8988T (cell line): ENCODE measurements around the gene TMEM107.

Experiments used
- DNase-seq: peaks from one replicate; pipeline ENCODE4 v3.0.0; 2011

The TMEM107 gene

GRCh38 chr17:8148560-8148959 lies 27.6 kb downstream of the TMEM107 start:
- DNase-seq, result no peak

DNA sequence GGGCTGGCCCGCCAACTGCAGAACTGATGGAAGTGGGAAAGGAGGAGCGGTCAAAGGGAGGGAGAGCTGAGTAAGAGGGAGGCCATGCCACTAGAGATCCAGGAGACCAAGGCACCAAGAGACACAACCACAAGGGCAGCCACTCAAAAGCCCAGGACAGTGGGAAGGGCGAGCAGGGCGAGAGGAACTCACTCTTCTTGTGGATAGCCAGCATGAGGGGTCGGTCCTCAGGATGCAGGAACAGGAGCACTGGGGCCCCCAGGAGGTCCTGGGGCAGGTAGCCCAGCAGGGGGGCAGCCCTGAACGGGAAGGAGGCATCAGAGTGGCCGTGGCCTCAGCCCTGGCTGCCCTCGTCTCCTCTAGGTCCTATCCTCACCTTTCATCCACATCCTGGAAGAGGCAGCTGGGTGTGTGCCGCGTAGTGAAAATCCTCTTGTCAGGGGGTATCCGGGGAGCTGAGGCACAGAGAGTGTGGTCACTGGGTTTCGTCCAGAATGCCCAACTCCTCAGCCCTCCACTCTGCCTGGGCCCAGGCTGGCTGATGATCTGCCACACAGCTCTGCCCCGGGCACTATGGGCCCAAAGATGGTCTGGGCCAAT lies 28.3 kb downstream of the TMEM107 start:
- peak; percentile 6 for DNase-seq

GRCh38 chr17:8147141-8147804 lies 28.9 kb downstream of the TMEM107 start:
- no peak for DNase-seq

DNA sequence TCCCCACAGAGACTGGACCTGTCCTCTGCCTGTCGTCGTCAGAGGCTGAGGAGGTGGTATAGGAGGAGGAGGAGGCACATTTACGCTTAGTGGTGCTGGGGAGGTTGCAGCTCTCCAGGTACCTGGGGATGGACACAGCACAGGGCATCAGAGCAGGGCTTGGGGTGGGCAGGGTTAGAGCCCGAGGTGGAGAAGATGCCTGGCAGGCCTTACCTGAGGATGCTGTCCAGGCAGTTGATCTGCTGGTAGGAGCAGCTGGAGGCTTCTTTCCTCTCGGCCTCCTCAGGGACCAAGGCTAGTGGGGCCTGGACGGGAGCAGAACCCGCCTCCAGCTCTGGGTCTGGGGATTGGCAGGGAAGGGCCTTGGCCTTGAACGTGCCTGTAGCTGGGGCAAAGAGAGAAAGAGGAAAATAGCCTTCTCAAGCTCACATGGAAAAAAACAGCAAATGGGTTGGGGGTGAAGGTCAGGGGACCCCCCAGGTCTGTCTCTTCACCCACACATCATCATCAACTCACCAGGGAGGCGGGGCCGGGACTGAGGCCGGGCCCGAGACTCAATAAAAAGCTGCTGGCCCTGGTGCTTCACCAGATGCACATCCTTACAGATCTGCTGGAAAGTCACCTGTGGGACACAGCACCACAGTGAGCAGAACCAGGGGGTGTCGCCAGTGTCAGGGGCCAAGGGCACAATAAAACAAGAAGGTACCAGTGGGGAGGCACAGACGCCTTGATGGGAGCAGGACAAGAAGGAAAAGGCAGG lies 29.6 kb downstream of the TMEM107 start:
- peak; percentile 5 for DNase-seq

DNA sequence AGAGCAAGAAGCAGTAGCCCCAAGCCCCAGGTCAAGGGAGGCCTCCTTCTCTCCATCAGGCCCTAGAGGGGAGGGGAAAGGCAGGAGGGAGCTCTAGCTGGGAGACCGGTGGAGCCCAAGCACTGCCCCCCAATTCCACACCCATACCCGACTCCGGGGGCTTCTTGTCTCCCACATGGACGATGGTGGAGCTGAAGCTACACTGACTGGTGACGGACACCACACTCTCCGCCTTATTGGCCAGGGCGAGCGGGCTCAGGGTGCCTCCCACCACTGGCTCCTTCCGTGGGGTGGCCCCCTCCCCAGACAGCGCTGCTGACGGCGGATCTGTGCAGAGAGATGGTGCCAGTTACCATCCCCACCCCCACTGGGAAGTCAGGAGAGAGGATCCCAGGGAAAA lies 30.4 kb downstream of the TMEM107 start:
- DNase-seq, result no peak

DNA sequence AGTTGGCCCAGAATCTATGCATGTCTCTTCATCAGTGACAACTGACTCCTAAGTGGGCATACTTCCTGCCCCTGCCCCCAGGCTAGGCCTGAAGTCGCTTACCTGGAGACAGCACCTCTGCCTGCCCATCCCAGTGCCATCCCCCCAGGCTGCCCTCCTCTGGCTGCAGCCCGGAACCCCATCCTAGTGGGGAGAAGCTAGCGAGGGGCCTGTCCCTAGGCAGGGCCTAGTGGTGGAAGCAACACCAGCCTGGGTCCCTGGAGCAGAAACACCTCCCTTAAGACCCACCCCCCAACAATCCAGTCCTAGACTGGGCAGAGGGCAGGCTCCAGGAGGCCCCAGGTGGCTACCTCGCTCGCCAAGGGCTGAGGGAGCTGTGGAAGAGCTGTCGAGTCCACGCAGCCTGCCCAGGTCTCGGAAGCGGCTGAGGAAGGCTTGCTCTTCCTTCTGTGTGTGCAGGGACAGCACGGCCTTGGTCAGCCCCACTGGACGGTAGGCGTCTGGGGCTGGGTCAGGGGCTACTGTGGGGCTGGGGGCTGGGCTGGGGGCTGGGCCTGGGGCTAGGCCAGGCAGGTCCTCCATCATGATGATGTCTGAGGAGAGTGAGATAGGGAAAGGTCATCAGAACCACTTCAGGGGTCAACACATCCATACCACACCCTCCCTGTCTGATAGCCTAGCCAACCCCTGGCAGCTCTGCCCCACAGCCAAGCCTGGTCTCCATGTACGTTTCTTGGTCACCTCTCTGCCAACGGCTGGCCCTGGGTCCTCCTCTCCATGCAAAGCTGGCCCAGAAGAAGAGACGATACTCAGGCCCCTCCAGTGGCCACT lies 31.6 kb downstream of the TMEM107 start:
- no peak for DNase-seq

DNA sequence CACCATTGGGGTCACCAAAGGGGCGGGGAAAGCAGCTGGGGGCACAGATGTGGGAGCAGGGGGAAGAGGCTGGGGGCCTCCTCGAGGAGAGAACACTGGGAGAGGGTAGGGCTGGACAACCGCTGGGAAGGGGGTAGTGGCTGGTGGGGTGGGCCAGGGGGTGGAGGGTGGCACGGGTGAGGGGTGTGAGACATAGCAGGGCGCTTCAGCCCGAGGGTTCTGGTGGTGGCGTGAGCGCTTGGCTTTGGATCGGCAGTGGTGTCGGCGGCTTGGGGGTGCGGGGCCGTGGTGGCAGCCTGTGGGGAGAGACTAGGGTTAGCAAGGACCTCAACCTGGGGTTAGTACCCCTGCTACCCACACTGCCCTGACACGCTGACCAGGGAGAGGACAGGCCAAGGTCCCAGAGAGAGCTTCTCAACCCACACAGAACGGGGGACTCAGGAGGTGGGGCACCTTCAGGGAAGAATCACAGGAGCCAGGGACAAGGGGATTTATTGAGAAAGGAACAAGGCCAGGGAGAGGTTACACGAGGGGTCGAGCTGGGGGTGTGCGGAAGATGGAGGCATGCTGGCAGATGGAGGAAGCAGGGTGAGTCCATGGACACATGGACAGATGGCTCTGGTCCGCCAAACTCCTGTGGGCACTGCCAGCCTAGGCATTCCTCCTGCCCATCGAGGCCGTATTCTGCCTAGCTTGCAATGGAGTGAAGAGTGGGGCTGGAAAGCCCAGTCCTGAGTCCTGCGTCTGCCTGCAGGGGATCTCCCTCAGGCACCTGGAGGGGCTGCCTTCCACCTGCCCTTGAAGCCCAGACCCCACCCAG lies 32.4 kb downstream of the TMEM107 start:
- no peak for DNase-seq

GRCh38 chr17:8142887-8143580 lies 33.1 kb downstream of the TMEM107 start:
- DNase-seq, result no peak

DNA sequence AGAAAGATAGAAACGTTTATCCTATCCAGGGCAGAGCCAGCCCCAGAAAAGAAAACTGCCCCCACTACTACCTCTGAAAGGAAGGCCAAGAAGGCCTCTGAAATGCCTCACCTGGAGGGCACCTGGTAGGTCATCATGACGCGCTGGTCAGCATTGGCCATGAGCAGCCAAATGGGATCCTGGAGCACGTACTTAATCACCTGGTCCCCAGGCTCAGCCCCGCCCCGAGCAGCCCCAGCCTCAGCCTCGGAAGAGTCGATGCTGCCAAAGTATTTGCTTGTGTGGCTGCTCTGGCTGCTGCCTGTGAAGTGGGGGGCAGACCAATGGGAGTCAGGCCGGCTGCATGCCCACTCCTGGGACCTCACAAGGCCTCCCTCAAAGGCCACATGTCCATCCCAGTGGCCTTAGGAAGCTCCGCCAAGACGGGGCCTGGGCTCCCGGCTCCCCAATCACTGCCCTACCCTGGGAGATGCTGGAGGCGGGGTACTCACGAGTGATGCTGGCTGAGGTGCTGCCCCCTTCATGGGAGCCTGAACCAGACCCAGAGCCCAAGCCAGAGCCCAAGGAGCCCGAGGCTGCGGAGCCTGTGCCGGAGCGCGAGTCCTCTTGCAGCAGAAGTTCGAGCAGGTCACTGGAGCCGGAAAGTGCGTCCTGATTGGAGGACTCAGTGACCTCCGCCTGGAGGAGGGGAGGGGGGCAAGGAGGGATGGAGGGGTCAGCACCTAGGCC lies 33.9 kb downstream of the TMEM107 start:
- no peak for DNase-seq

DNA sequence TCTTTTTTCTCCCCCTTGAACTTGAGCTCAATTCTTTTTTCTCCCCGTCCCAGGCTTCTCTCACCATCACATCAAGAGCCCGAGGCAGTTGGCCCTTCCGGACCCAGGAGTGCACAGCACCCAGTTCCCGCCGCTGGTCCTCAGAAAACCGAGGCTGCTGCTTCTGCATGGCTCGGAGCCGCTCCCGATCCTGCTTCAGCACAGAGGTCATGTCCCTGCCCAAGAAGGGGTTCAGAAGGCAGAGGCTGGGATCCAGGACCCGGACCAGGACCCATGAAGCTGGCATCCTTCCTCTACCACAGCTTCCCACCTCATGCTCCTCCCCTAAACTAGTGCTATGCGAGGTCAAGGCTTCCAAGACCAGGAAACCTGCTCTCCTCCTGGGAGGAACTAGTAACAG lies 34.4 kb downstream of the TMEM107 start:
- no peak for DNase-seq

DNA sequence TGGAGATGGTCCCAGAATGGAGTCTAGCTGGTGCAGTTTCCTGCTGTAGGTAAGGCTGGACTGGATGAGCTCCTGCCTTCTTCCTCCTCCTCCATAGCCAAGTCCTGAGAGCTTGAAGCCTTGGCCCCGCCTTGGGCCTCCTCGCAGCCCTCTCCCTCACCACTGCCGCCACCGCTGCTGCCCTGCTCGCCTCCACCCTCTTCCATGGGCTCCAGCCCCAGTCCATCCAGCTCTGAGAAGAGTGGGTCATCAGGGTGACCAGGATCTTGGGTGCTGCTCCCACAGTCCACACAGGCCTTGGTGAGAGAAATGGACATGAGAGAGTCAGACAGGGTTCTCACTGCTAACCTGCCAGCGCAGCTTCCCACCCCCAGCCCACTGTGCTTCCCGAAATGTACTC lies 35.1 kb downstream of the TMEM107 start:
- DNase-seq, result no peak

DNA sequence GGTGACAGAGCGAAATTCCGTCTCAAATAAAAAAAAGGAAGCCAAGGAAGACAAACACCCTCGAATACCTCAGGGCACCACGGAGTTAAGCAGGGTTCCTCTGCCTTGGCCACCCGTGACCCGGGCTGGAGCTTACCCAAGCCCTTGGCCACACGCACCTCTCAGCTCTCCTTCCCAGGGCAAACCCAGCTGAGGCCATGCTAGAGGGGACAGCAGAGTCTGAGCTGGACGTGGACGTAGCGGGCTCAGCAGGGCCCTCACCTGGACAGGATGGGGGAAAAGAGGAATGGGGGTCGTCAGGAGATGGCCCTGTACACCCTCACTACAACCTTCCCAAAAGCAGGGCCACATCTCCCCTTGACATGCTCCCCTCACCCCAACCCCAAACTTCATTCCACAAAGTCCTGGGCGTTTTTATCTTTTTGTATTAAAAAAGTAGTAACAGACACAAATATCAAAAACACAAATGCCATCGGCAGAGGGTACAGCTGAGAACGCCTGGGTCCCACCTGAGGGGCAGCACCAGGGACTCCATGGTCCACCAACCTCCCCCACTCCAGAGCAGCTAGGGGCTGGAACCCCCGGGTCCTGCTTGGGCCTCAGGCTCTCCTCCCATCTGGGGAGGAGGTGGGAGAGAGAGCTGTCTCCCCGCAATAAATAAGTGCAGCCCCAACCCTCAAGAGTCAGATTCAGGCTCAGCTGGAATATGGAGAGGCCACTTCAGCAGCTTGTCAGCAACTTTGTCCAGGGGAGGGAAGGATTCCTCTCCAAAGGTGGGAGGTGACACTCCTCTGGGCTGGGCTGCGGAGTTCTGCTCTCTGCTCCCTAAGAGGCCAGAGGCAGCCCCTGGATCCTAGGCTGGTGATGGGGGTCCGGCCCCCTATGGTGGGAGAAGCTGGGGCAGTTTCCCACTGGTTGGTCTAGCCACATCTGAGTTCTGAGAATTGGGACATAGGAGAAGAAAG lies 35.8 kb downstream of the TMEM107 start:
- no peak for DNase-seq

DNA sequence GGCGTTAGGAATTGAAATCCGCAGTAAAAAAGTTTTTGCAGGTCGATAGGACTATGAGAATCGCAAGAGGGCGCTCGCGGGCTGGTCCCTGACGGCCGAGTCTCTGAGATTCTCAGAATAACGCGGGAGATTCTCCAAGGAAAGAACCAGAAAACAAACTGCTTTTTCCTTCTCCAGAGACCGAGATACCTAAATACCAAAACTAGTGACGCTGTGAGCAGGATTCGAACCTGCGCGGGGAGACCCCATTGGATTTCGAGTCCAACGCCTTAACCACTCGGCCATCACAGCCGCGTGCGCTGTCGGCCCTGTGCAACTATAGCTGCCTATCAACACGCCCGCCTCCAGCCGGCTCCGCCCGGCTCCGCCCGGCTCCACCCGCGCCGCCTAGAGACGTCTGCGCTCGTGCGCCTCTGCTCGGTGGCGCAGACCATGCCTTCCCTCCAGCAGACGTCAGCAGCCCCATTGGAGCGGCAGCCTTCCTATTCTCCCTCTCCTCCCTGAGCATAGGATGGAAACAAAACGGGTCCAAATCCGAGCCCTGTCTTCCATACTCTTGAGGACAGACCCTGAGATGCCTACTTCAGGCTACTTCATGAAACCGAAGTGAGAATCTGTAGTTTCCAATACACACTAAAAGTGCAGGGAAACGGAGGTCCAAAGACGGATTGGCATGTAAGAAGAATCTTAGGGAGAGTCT lies 37.4 kb downstream of the TMEM107 start:
- DNase-seq, result no peak

- no peak for DNase-seq
Measured at GRCh38 chr17:8138374-8138671, 37.9 kb downstream of the TMEM107 start.

DNA sequence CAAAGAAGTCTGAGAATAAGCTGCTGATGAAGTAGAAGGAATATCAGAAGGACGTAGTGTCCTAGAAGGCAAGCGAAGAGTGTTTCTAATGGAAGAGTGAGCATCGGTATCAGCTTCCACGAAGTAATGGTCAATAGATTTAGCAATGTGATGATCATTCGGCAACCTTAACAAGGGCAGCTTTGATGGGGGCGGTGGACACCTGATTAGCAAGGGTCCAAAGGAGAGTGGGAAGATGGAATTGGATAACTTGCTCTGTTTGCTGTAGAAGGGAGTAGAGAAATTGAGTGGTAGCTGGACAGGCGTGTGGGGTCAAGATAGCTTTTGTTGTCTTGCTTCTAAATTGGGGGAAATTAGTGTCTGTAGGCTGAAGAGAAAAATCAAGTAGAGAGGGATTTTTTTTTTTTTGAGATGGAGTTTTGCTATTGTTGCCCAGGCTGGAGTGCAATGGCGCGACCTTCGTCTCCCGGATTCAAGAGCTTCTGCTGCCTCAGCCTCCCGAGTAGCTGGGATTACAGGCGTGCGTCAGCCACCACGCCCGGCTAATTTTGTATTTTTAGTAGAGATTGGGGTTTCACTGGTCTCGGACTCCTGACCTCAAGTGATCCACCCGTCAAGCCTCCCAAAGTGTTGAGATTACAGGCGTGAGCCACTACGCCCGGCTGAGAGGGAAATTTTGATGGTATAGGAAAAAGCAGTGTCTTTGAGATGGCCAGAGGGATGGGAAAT lies 38.4 kb downstream of the TMEM107 start:
- DNase-seq, result no peak

DNA sequence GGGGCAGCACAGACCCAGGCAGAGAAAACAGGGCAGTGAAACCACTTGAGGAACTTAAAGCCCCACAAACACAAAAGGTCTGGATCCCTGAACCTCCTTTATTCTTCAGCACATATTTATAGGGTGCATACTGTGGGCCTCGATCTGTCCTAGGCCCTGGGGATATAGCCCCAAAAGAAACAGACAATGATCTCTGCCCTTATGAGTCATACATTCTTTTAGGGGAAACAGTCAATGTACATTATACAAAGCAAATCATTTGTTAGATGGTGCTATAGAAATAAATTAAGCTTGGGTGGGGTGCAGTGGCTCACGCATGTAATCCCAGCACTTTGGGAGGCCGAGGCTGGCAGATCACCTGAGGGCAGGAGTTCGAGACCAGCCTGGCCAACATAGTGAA lies 42.2 kb downstream of the TMEM107 start:
- no peak for DNase-seq

DNA sequence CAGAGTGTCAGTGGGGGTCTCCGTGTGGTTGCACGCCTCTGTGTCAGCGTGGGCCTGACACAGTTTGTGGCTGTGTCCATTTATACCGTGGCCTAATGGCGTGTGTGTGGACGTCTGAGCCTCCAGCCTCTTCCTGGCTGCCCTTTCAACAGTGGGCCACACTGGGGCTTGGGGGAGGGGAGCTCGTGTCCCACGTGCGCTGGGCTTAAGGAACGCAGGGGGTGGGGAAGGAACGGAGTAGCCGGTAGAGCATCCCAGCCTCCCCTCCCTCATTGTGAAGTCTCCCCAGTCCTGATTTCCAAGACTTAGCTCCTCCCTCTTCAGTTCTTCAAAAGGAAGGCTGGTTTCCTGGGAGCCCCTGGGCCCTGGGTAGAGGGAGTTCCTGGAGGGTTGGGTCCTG lies 42.8 kb downstream of the TMEM107 start:
- no peak for DNase-seq

GRCh38 chr17:8131844-8132441 lies 44.2 kb downstream of the TMEM107 start:
- DNase-seq, result no peak
